HTERT RPE-1 (cell line): Measurements from ENCODE around the gene TRIP13.
"Not testable (repeated sequence)": the region's sequence is repeated elsewhere in the genome, so short reads cannot be mapped to it uniquely, and the experiment has no call there.

Experiments
- in situ Hi-C: fragments of 300-500 bp; cut with MboI; formaldehyde crosslinking; loops from 4 replicates; pipeline ENCODE4 v1.14.3; 2020; ENCODE audit warnings: low sequenced_read_pairs

TRIP13 gene

GRCh38 chr5:871596-872298 lies 20.9 kb upstream of the TRIP13 start:
- in situ Hi-C loops, result no loop called here

GRCh38 chr5:872301-872700 lies 20.4 kb upstream of the TRIP13 start:
- in situ Hi-C loops, result no loop called here

- in situ Hi-C loops, result no loop called here
Measured at GRCh38 chr5:873328-873727, 19.4 kb upstream of the TRIP13 start.

- in situ Hi-C loops, result no loop called here
Measured at GRCh38 chr5:875931-876330, 16.8 kb upstream of the TRIP13 start.

- in situ Hi-C loops, result no loop called here
Measured at GRCh38 chr5:876398-877365, 16.0 kb upstream of the TRIP13 start.

- in situ Hi-C loops, result no loop called here
Measured at GRCh38 chr5:878125-878524, 14.6 kb upstream of the TRIP13 start.

GRCh38 chr5:878677-879076 lies 14.0 kb upstream of the TRIP13 start:
- in situ Hi-C loops, result not testable (repeated sequence)

- in situ Hi-C loops, result no loop called here
Measured at GRCh38 chr5:880816-881550, 11.7 kb upstream of the TRIP13 start.

GRCh38 chr5:881551-881935 lies 11.1 kb upstream of the TRIP13 start:
- in situ Hi-C loops, result no loop called here

GRCh38 chr5:882253-883183 lies 10.2 kb upstream of the TRIP13 start:
- in situ Hi-C loops, result no loop called here

GRCh38 chr5:883475-884181 lies 9.1 kb upstream of the TRIP13 start:
- in situ Hi-C loops, result no loop called here

GRCh38 chr5:884345-885126 lies 8.1 kb upstream of the TRIP13 start:
- in situ Hi-C loops, result no loop called here

GRCh38 chr5:885127-885442 lies 7.6 kb upstream of the TRIP13 start:
- in situ Hi-C loops, result no loop called here

GRCh38 chr5:885529-885928 lies 7.2 kb upstream of the TRIP13 start:
- in situ Hi-C loops, result no loop called here

GRCh38 chr5:886036-886435 lies 6.6 kb upstream of the TRIP13 start:
- in situ Hi-C loops, result no loop called here

GRCh38 chr5:886716-887325 lies 5.9 kb upstream of the TRIP13 start:
- in situ Hi-C loops, result no loop called here

GRCh38 chr5:887947-888637 lies 4.6 kb upstream of the TRIP13 start:
- in situ Hi-C loops, result no loop called here

GRCh38 chr5:888638-889035 lies 4.0 kb upstream of the TRIP13 start:
- in situ Hi-C loops, result no loop called here
